Left colon (tissue), 2 donors: ENCODE results near the gene PRDM16. TPM values are rescaled to one million over a fixed set of nuclear protein-coding genes. Genes with fewer than 3 reads are reported as not detected.

Experiments
- ATAC-seq: fragments of 200-7000 bp; cut with Tn5 transposase; one replicate; pipeline ENCODE4 v1.9.1; 2020; ENCODE audit warnings: mild to moderate bottlenecking, moderate library complexity
- DNase-seq, 2 donors: peaks; one replicate each; pipeline ENCODE4 v3.0.0-alpha.2; 2020
- intact Hi-C, 2 donors: fragments of 100-400 bp; cut with DNase I in 1 of 2; cut with micrococcal nuclease in 1 of 2; formaldehyde crosslinking; loops; one replicate each; pipeline versions ENCODE4 v1.11.2 to v1.14.0; 2022; cut with DNase I, micrococcal nuclease
- total RNA-seq, 2 donors: library from RNA; stranded (reverse); fragmentation: NEBNext Ultra II Directional; extraction: Animal tissue kit (Norgen Biotek cat#: 25700); gene quantifications; one replicate each; pipeline ENCODE4 v1.2.1, GENCODE V29; 2021
- donor health status: DM: no; HTN: no; CAD: no.
- donor health status: DM: yes; HTN: yes; CAD: no.

PRDM16 gene
- total RNA-seq, 2 donors from 2014 or later: 1.1 to 1.2 TPM

- DNase-seq (no peak), ATAC-seq (no peak)
- intact Hi-C loops: no loop called here
Observed at GRCh38 chr1:3441880-3442279, 372.9 kb downstream of the PRDM16 start.

- ATAC-seq (no peak), DNase-seq (no peak)
- intact Hi-C loops: no loop called here
Observed at GRCh38 chr1:3442331-3442730, 373.3 kb downstream of the PRDM16 start.

GRCh38 chr1:3442901-3443300, 373.9 kb downstream of the PRDM16 start:
- no peak for ATAC-seq
- DNase-seq: no peak
- intact Hi-C loops: no loop called here

GRCh38 chr1:3443807-3444206, 374.8 kb downstream of the PRDM16 start:
- DNase-seq (no peak), ATAC-seq (no peak)
- intact Hi-C loops: no loop called here

GRCh38 chr1:3444298-3444697, 375.3 kb downstream of the PRDM16 start:
- ATAC-seq (no peak), DNase-seq (no peak)
- intact Hi-C loops: no loop called here

GRCh38 chr1:3444736-3445135, 375.7 kb downstream of the PRDM16 start:
- no peak for DNase-seq
- ATAC-seq: no peak
- intact Hi-C loops: no loop called here

- intact Hi-C loops: no loop called here
- ATAC-seq: no peak
Observed at GRCh38 chr1:3450202-3450863, 381.3 kb downstream of the PRDM16 start.

GRCh38 chr1:3450983-3451382, 382.0 kb downstream of the PRDM16 start:
- DNase-seq (no peak), ATAC-seq (no peak)
- intact Hi-C loops: no loop called here

More at GRCh38 chr1:3450202-3450863, 381.3 kb downstream of the PRDM16 start:
- no peak for DNase-seq

GRCh38 chr1:3451994-3452865, 383.2 kb downstream of the PRDM16 start:
- DNase-seq (no peak), ATAC-seq (no peak)
- intact Hi-C loops: no loop called here

GRCh38 chr1:3452866-3453175, 383.8 kb downstream of the PRDM16 start:
- intact Hi-C loops: no loop called here

GRCh38 chr1:3453203-3453761, 384.3 kb downstream of the PRDM16 start:
- DNase-seq (peak; percentile 71 to 80), ATAC-seq (peak; percentile 59)
- intact Hi-C loops: no loop called here

More at GRCh38 chr1:3452866-3453175, 383.8 kb downstream of the PRDM16 start:
- DNase-seq (no peak), ATAC-seq (no peak)

- ATAC-seq (peak; percentile 74), DNase-seq (peak; percentile 89 to 92)
- intact Hi-C loops: no loop called here
Observed at GRCh38 chr1:3453891-3454810, 385.1 kb downstream of the PRDM16 start, which contains the start of gene ARHGEF16. ARHGEF16 (plus strand) TSS chr1:3454665; CDS start chr1:3463085, 8,420 bp downstream.

GRCh38 chr1:3454811-3455618, 386.0 kb downstream of the PRDM16 start:
- intact Hi-C loops: no loop called here
- ATAC-seq (peak; percentile 39), DNase-seq (peak; percentile 71 to 79)

- DNase-seq (peak; percentile 23 to 31), ATAC-seq (no peak)
- intact Hi-C loops: no loop called here
Observed at GRCh38 chr1:3455670-3456448, 386.9 kb downstream of the PRDM16 start.

GRCh38 chr1:3456449-3456963, 387.5 kb downstream of the PRDM16 start:
- intact Hi-C loops: no loop called here
- peak; percentile 25 for ATAC-seq
- DNase-seq: peak; percentile 81

- intact Hi-C loops: no loop called here
- DNase-seq (peak in 1 of 2 donors; percentile 14), ATAC-seq (no peak)
Observed at GRCh38 chr1:3456964-3457909, 388.2 kb downstream of the PRDM16 start.
